Measurements from ENCODE around the gene PLCXD3. TPM values are rescaled to one million over a fixed set of nuclear protein-coding genes. Genes with fewer than 3 reads are reported as not detected.

Gene PLCXD3
- total RNA-seq, 1 donor from 2014 or later = 95.3 TPM

DNA sequence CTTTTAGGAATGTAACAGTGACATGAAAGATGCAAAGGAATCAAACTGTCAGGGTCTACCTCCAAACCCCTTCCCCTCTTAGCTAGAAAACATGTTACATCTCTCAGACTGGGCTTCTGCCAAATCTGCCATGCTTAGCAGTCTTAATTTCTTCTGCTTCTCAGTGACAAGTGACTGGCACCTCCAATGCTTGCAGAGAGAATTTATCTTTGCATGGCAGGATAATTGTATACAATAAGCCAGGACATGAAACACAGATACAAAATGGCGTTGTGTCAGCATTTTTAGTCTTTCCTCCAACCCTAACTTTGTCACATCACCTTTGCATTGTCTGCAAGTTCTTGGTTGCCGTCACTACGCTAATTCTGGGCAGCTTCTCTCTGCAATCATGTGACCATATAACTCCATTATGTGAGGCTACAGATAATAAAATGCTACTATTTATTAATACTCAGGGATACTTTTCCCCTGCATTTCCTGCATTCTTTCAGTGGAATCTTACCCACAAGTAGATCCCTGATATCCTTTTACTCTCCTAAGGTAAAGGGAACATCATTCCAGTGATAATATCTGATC lies 89.8 kb downstream of the PLCXD3 start:
- intact Hi-C loops (cut with micrococcal nuclease) = no loop called here
- ATAC-seq (peak; percentile 39), DNase-seq (no peak)

GRCh38 chr5:41418220-41419031 lies 92.0 kb downstream of the PLCXD3 start:
- peak; percentile 63 for ATAC-seq
- intact Hi-C loops (cut with micrococcal nuclease) = no loop called here
- peak; percentile 32 for DNase-seq

DNA sequence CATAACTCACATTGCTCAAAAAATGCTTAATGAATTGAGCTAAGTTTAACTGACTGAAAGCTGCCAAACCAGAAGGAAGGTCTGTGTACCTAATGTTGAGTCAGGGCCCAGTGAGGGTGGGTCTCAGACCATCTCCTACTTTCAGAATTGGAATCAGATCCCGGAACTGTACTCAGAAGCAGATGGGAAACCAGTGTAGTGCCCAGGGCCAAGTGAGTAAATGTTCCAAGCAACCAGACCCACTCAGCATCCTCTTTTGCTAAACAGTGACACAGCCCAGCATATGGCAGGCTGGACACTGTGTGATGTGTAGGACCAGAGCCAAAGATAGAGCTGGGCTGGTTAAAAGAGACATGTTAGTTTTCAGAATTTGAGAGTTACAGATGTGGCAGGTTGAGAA lies 94.1 kb downstream of the PLCXD3 start:
- intact Hi-C loops (cut with micrococcal nuclease) = no loop called here
- peak; percentile 19 for DNase-seq
- peak; percentile 44 for ATAC-seq

- ATAC-seq (no peak), DNase-seq (no peak)
- intact Hi-C loops (cut with micrococcal nuclease) = no loop called here
These were observed 95.2 kb downstream of the PLCXD3 start for GRCh38 chr5:41415242-41415641.

DNA sequence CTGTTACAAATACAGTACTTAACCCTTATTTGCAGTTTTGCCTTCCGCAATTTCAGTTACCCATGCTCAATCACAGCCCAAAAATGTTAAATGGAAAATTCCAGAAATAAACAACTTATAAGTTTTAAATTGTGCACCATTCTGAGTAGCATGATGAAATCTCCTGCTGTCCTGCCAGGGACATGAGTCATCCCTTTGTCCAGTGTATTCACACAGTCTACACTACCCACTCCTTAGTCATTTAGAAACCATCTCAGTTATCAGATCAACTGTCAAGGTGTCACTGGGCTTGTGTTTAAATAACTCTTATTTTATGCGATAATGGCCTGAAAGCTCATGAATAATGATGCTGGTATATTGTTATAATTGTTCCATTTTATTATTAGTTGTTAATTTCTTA lies 95.8 kb downstream of the PLCXD3 start:
- peak; percentile 34 for DNase-seq
- peak; percentile 72 for ATAC-seq
- intact Hi-C loops (cut with micrococcal nuclease) = no loop called here

DNA sequence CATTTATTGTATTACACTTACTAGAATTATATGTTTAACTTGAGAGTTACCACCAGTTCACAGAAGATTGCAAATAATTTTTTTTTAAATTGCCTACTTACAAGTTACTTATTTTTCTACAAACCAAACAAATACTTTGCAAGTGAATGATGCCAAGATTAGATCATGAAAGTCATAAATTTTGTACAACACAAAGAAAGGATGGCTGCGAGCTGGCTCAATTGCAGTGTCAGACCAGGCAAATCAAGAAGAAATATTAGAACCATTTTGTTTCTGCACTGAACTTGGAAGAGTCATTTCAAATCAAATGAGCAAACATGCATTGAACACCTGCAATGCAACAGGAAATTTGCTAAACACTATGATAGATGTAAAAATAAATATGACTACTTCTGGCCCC lies 97.3 kb downstream of the PLCXD3 start:
- intact Hi-C loops (cut with micrococcal nuclease) = no loop called here
- ATAC-seq (no peak), DNase-seq (no peak)

GRCh38 chr5:41412496-41412895 lies 97.9 kb downstream of the PLCXD3 start:
- intact Hi-C loops (cut with micrococcal nuclease) = no loop called here
- no peak for DNase-seq
- no peak for ATAC-seq

GRCh38 chr5:41410737-41411136 lies 99.7 kb downstream of the PLCXD3 start:
- no peak for ATAC-seq
- intact Hi-C loops (cut with micrococcal nuclease) = no loop called here

GRCh38 chr5:41410307-41410706 lies 100.1 kb downstream of the PLCXD3 start:
- DNase-seq = no peak
- intact Hi-C loops (cut with micrococcal nuclease) = no loop called here
- no peak for ATAC-seq

More at GRCh38 chr5:41410737-41411136, 99.7 kb downstream of the PLCXD3 start:
- DNase-seq = no peak

- intact Hi-C loops (cut with micrococcal nuclease) = no loop called here
- ATAC-seq (no peak), DNase-seq (no peak)
These were observed 101.5 kb downstream of the PLCXD3 start for GRCh38 chr5:41408676-41409443.

DNA sequence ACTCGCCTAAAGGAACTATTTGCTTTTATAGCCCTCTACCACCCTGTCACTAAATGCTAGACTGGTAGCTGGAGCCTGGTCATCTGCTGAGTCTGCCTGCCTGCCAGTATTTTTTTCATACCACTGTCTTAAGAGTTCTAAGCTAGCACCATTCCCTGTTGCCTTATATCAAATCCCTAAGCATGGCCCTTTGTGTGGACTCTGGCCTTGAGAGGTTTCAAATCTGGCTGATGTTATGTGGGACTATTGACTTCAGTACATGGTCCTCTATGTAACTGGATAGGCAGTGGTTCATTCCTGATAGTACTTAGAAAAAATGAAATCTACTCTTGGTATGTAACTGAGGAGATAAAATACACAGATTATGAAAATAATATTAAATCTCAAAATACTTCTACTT lies 103.5 kb downstream of the PLCXD3 start:
- intact Hi-C loops (cut with micrococcal nuclease) = no loop called here
- ATAC-seq (no peak), DNase-seq (no peak)

DNA sequence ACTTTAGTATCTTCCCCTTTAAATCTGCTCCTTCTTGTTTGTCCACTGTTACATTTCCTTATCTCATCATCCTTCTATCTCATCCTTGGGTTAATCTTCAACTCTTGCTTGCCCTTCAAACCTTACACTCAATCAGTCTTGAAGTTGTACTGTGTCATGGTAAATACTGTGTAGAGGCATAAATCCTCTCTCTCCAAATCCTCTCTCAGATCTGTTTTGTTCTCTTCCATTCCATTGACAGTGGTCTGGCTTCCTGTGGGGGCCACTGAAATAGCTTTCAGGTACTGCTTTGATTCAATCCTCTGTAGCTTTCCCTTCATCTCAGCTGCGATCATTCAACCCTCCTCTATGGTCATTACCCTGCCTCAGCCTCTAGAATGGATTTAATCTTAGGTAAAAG lies 104.0 kb downstream of the PLCXD3 start:
- intact Hi-C loops (cut with micrococcal nuclease) = no loop called here
- no peak for DNase-seq

DNA sequence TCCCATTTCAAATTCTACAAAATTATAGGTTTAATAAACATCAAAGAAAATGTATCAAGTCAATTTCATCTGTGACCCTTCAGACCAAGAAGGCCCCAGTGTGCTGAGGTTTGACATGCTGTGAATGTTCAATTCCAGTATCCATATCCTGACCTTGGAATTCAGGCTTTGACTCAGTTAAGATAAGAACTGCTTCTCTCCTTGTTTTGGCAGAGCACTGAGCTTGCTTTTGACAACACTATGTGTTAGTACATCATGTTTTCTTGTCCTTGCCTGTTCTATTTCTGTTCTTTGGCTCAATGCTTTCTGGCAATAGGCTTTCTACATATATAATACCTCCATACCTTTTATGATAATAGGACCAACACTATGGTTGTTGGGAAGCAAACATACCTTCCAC lies 105.6 kb downstream of the PLCXD3 start:
- DNase-seq (no peak), ATAC-seq (peak; percentile 96)
- intact Hi-C loops (cut with micrococcal nuclease) = no loop called here

More for the DNA sequence above, 104.0 kb downstream of the PLCXD3 start:
- ATAC-seq = no peak

DNA sequence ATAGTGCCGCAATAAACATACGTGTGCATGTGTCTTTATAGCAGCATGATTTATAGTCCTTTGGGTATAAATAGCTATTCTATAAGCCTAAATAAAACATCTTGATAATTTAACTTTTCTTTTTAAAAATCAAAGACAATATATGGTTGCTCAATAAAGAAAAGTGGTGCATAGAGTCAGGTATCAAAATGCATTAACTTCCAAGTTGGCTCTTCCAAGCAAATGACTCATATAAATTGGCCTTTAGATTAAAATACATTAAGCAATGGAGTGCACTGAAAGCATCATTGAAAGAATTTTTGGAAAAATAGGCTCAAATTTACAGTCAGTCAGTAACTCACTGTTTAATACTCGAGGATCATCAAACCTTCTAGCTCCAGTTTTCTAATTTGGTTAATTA lies 106.6 kb downstream of the PLCXD3 start:
- ATAC-seq (no peak), DNase-seq (no peak)
- intact Hi-C loops (cut with micrococcal nuclease) = no loop called here

DNA sequence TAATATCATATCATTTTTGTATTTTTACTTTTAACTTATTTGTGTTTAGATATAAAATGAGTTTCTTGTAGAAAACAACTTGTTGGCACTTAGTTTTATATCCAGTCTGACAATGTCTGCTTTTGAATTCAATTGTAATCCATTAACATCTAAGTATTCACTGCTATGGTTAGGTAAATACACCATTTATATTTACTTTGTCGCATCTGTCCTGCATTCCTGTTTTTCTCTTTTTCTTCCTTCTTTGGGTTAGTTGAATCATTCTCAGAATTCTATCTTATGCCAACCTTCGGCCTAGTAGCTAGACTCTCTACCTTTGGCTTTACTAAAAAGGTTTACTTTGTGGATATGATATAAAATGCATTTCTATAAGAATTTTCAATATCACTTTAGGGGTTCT lies 107.6 kb downstream of the PLCXD3 start:
- intact Hi-C loops (cut with micrococcal nuclease) = no loop called here
- ATAC-seq (no peak), DNase-seq (no peak)

DNA sequence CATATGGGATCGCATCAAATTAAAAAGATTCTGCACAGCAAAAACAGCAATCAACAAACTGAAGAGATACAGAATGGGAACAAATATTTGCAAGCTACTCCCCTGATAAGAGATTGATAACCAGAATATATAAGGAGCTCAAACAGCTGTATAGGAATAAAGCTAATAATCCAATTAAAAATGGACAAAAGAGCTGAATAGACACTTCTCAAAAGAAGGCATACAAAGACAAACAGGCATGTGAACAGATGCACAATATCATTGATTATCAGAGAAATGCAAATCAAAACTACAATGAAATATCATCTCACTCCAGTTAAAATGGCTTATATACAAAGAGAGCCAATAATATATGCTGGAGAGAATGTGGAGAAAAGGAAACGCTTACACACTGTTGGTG lies 110.6 kb downstream of the PLCXD3 start:
- intact Hi-C loops (cut with micrococcal nuclease) = no loop called here
- ATAC-seq = no peak
- no peak for DNase-seq

DNA sequence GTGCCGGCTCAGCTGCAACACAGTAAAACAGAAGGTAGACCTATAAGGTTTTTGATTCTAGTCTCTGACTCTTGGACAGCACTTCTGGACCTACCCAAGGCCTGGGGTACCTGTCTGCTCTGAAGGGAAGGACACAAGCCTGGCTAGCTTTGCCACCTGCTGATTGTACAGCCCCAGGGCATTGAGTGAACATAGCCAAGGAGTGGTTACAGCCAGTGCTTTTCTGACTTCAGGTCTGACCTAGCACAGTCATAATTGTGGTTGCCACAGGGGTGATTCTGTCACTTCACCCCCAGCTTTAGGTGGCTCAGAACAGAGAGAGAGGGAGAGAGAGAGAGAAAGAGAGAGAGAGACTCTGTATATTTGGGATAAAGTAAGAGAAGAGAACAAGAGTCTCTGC lies 118.4 kb downstream of the PLCXD3 start:
- intact Hi-C loops (cut with micrococcal nuclease) = no loop called here
- DNase-seq = no peak
- ATAC-seq = peak; percentile 28

DNA sequence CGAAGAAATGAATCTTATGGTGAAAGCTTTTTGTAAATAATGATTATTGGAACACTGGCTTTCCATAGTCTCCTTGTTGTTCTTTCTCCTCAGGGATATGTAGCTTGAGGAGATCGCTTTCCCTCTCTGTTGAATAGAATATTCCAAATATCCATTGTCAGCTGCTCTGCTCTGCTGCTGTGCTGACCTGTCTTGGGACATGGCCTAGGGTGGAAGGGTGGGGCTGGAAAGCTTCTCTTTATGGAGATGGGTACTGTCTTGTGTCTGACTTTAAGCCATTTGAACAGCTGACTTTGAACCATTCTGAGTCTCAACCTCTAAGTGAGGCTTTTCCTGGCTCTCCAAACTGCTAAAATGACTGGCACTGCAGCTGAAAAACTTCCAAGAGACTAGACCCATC lies 135.8 kb downstream of the PLCXD3 start:
- DNase-seq (no peak), ATAC-seq (peak; percentile 15)
- intact Hi-C loops (cut with micrococcal nuclease) = no loop called here

GRCh38 chr5:41373230-41373629 lies 137.2 kb downstream of the PLCXD3 start:
- ATAC-seq = no peak
- intact Hi-C loops (cut with micrococcal nuclease) = no loop called here
- DNase-seq = no peak

- intact Hi-C loops (cut with micrococcal nuclease) = no loop called here
- DNase-seq (no peak), ATAC-seq (no peak)
These were observed 138.7 kb downstream of the PLCXD3 start for GRCh38 chr5:41371738-41372137.
